HL-60 (cell line): Measurements from ENCODE around the gene SSPN.

Source experiments
- POLR2AphosphoS5 ChIP-seq: IDR thresholded peaks from 2 replicates; pipeline ENCODE4 v1.6.1; 2012; ENCODE audit warnings: low read depth
- SPI1 ChIP-seq: IDR thresholded peaks from 2 replicates; pipeline ENCODE4 v1.6.1; 2012; ENCODE audit warnings: low read depth, mild to moderate bottlenecking, borderline replicate concordance
- TF ChIP-seq, protein P1 (sequence below): IDR thresholded peaks from one replicate; pipeline ENCODE4 v1.5.1; 2011; ENCODE audit warnings: low read length, control low read depth, inconsistent platforms; ENCODE audit not compliant: insufficient read depth

DNA sequence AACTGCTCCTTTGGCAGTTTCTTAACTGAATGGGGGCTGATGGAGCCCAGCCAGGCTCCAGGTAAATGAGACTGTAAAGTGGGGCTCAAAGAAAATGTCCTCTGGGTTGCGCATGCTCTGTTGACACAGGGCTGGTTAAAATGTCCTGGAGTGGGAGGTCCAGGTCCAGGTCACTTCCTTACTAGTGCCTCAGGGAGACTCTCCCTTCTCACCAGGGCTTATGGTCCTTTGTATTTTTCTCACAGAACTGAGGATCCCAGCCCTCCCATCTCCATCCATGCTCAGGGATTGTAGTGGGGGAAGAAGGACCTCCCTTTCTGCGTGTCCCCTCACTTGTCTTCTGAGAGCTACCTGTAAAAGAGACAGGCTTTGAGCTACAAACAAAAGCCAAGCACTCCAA is 77.5 kb downstream of the SSPN start:
- TF ChIP-seq, protein P1, sequence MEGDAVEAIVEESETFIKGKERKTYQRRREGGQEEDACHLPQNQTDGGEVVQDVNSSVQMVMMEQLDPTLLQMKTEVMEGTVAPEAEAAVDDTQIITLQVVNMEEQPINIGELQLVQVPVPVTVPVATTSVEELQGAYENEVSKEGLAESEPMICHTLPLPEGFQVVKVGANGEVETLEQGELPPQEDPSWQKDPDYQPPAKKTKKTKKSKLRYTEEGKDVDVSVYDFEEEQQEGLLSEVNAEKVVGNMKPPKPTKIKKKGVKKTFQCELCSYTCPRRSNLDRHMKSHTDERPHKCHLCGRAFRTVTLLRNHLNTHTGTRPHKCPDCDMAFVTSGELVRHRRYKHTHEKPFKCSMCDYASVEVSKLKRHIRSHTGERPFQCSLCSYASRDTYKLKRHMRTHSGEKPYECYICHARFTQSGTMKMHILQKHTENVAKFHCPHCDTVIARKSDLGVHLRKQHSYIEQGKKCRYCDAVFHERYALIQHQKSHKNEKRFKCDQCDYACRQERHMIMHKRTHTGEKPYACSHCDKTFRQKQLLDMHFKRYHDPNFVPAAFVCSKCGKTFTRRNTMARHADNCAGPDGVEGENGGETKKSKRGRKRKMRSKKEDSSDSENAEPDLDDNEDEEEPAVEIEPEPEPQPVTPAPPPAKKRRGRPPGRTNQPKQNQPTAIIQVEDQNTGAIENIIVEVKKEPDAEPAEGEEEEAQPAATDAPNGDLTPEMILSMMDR = no peak
- TF ChIP-seq POLR2AphosphoS5 (no peak), SPI1 (no peak)
